ENCODE measurements around the gene CLEC11A. TPM values are rescaled to one million over a fixed set of nuclear protein-coding genes. Genes with fewer than 3 reads are reported as not detected.

Gene CLEC11A, protein sequence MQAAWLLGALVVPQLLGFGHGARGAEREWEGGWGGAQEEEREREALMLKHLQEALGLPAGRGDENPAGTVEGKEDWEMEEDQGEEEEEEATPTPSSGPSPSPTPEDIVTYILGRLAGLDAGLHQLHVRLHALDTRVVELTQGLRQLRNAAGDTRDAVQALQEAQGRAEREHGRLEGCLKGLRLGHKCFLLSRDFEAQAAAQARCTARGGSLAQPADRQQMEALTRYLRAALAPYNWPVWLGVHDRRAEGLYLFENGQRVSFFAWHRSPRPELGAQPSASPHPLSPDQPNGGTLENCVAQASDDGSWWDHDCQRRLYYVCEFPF
- 4.3 and 5.2 TPM in 2 replicates for total RNA-seq (2021; fragmentation: NEBNext Ultra II Directional; extraction: Animal tissue kit (Norgen Biotek cat#: 25700))
- polyA plus RNA-seq (2011; rRNA removed): 17.4 and 22.5 TPM in 2 replicates
- 10.3 TPM for polyA plus RNA-seq (2011; cell fraction: cytosol; rRNA removed)
- 10.3 TPM for polyA plus RNA-seq (2011; cell fraction: nucleus; rRNA removed)
- polyA plus RNA-seq (2012, experiment 1 of 2): 2.7 to 6.2 TPM (median 5.4 TPM) in 4 replicates
- 3.1 TPM for polyA plus RNA-seq (2012, experiment 2 of 2)
- polyA plus RNA-seq (2013, experiment 1 of 2): 7.1 TPM
- 6.2 TPM for polyA plus RNA-seq (2013, experiment 2 of 2)
- polyA minus RNA-seq (2011; rRNA and poly(A)+ RNA removed): 0.16 TPM in 1 of 2 replicates, not detected in the other
- polyA minus RNA-seq (2011; cell fraction: cytosol; rRNA and poly(A)+ RNA removed): 1.8 TPM
- 6.7 TPM for polyA minus RNA-seq (2011; cell fraction: nucleus; rRNA and poly(A)+ RNA removed)
- long read RNA-seq, experiment 1, partial matches to known transcripts: 1 of 15 reads
- long read RNA-seq, experiment 1, other reads (novel, unspliced or antisense): 14 of 15 reads
- long read RNA-seq, experiment 2: 0 reads

DNA sequence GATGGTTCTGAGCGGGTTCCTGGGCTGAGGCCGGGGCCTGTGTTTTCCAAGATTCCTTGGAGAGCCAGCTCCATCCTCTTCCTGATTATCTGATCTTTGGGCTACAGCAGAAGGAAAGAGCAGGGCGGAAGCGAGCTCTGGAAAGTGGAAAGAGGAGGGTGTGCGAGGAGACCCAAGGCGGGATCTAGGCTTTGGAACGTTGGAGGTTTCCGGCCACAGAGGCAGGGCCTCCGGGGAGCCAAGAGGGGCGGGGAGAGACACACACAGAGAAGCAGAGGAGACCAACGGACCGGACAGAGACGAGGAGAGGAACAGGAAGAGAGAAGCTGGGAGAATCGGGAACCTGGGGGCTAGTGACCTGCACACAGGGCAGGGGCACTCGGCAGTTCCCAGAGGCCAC is at the start of gene CLEC11A:
Gene CLEC11A, plus strand, starts transcription at position 296 of the 400 bp plus-strand sequence. CDS start 162 bp downstream, outside the sequence.
- H3K27ac ChIP-seq (ENCODE audit: low read depth, low read length): no peak within 1 kb of the TSS
- peak within 1 kb of the TSS; percentile 88; the same call in 1 of the 2 replicates for H2BK15ac ChIP-seq (ENCODE audit: low read length)
- no peak within 1 kb of the TSS for H3K9ac ChIP-seq (replicated peaks in 1 of 4; ENCODE audit: extremely low read depth in 1 of 4, low read depth in 3 of 4, low read length in 3 of 4)
- H2BK20ac ChIP-seq (ENCODE audit: low read length): peak within 1 kb of the TSS; percentile 74
- peaks cover 15% of the 10 kb centered on the region for H3K23me2 ChIP-seq (ENCODE audit: low read depth, low read length)
- H3K79me2 ChIP-seq (ENCODE audit: control insufficient read depth in 1 of 2, insufficient read depth in 2 of 2, low read length in 2 of 2): peaks cover 0 to 5% of the 10 kb centered on the region in 2 experiments; a peak in 1 of 4 replicates
- H2AK5ac ChIP-seq (ENCODE audit: low read depth, low read length): no peak within 1 kb of the TSS; the same call in 1 of the 2 replicates
- POLR2A ChIA-PET (ENCODE audit: partially characterized antibody): interaction anchor here (1.5 to 11.8 kb wide), 4 partner anchors 12 to 82 kb away, joined by 3 to 72 read pairs (median 7); no protein-coding TSS in a partner anchor
- TF ChIP-seq CHD1 (IDR thresholded peaks at IDR 0.05; ENCODE audit: low read depth, low read length): no peak
- TF ChIP-seq SAP30 (IDR thresholded peaks at IDR 0.05; ENCODE audit: insufficient read depth, insufficient replicate concordance, low read length): no peak
- TF ChIP-seq EZH2 (IDR thresholded peaks at IDR 0.05; ENCODE audit: low read depth, low read length, severe bottlenecking): peak; percentile 43
- H3K23ac ChIP-seq (ENCODE audit: insufficient read length): no peak within 1 kb of the TSS
- peaks cover 4 to 39% (median 26%) of the 10 kb centered on the region in 4 experiments for H3K27me3 ChIP-seq (replicated peaks in 1 of 4; ENCODE audit: control insufficient read depth in 3 of 4, extremely low read depth in 1 of 4, insufficient read depth in 3 of 4, low read length in 3 of 4)
- H2BK12ac ChIP-seq (ENCODE audit: low read depth, low read length): peak within 1 kb of the TSS; percentile 62; the same call in 1 of the 2 replicates
- CTCF ChIA-PET (ENCODE audit: partially characterized antibody): interaction anchor here (0.9 to 6.2 kb wide), 16 partner anchors 9 to 199 kb away, joined by 3 to 134 read pairs (median 5); no protein-coding TSS in a partner anchor
- peak within 1 kb of the TSS; percentile 71 for H2BK120ac ChIP-seq (replicated peaks; ENCODE audit: low read depth, low read length)
- 0 out of 2 replicates have a peak within 1 kb of the TSS, but pooled peaks have one; percentile 8 for H4K8ac ChIP-seq (ENCODE audit: extremely low read depth, insufficient read depth, low read length)
- peaks cover 3 to 37% (median 24%) of the 10 kb centered on the region in 4 experiments for H3K4me1 ChIP-seq (replicated peaks in 1 of 4; ENCODE audit: control insufficient read depth in 3 of 4, insufficient read depth in 4 of 4, low read length in 3 of 4)
- no peaks in the 10 kb centered on the region for H3K36me3 ChIP-seq (ENCODE audit: control insufficient read depth in 2 of 4, insufficient read depth in 4 of 4, low read length in 3 of 4)
- peaks cover 1 to 5% of the 10 kb centered on the region in 2 experiments for H4K20me1 ChIP-seq (replicated peaks in 1 of 2; ENCODE audit: control insufficient read depth in 1 of 2, insufficient read depth in 2 of 2, low read length in 2 of 2)
- H2BK5ac ChIP-seq (ENCODE audit: low read depth, low read length): peak within 1 kb of the TSS; percentile 24; the same call in 1 of the 2 replicates
- peak within 1 kb of the TSS; percentile 50 to 75 (median 72) for H3K4me3 ChIP-seq (ENCODE audit: extremely low read depth in 1 of 4, insufficient read depth in 2 of 4, low read depth in 3 of 4, low read length in 4 of 4)
- H3K18ac ChIP-seq (ENCODE audit: extremely low read depth, low read length): peak within 1 kb of the TSS; percentile 94
- peak within 1 kb of the TSS; percentile 92 for H3K4ac ChIP-seq (replicated peaks; ENCODE audit: insufficient read length, low read depth, low read length)
- peak within 1 kb of the TSS; percentile 63 for H4K5ac ChIP-seq (ENCODE audit: insufficient read length, low read depth, low read length)
- H3K9me3 ChIP-seq (ENCODE audit: insufficient read depth in 2 of 2, low read depth in 1 of 2, low read length in 1 of 2): no peaks in the 10 kb centered on the region
- H2AFZ ChIP-seq (ENCODE audit: low read length): no peak within 1 kb of the TSS
- H3K14ac ChIP-seq (ENCODE audit: insufficient read length): no peak within 1 kb of the TSS
- no peaks in the 10 kb centered on the region for H3K79me1 ChIP-seq (ENCODE audit: low read depth, low read length)
- 55% methylated on average over 15 of the region's 15 CpGs; no CpG with 5 or more reads in 1 of the 2 experiments for WGBS, 2 experiments (ENCODE audit: extremely low coverage in 1 of 2, insufficient coverage in 1 of 2, insufficient read length in 1 of 2, insufficient replicate concordance in 2 of 2, low coverage in 1 of 2, low lambda C conversion rate in 2 of 2, missing lambda C conversion rate in 1 of 2)
- DNase-seq (ENCODE audit: low read depth in 1 of 2, low spot score in 2 of 2) (no peak), FAIRE-seq (no peak)
- H3K56ac ChIP-seq (replicated peaks; ENCODE audit: insufficient read length, low read depth, low read length): no peak within 1 kb of the TSS
- H3K4me2 ChIP-seq (ENCODE audit: insufficient read depth in 1 of 2, low read depth in 2 of 2, low read length in 2 of 2): peak within 1 kb of the TSS; percentile 82 to 96
- H4K91ac ChIP-seq (replicated peaks; ENCODE audit: insufficient read length, low read length): peak within 1 kb of the TSS; percentile 81
